ENCODE measurements around the gene TSSK3.

TSSK3 gene

GRCh38 chr1:32361674-32362473 lies 465 bp upstream of the TSSK3 start:
- TF ChIP-seq CTCF (IDR thresholded peaks at IDR 0.05; ENCODE audit: control extremely low read depth, extremely low read depth, low read depth, missing control alignments), result no peak
- POLR2A ChIA-PET, result no interaction called here
- peak; percentile 43 for DNase-seq (ENCODE audit: extremely low spot score)
- CTCF ChIA-PET, result interaction anchor here (2.9 kb wide), 1 partner anchor 146 kb away, joined by 10 read pairs; no protein-coding TSS in a partner anchor

- DNase-seq (ENCODE audit: extremely low spot score), result no peak
- ChIA-PET POLR2A (interaction anchor here (0.6 kb wide), 1 partner anchor 483 kb away, joined by 3 read pairs; no protein-coding TSS in a partner anchor), CTCF (interaction anchor here (1.2 to 2.9 kb wide), 3 partner anchors 11 to 148 kb away, joined by 3 to 10 read pairs (median 5); no protein-coding TSS in a partner anchor)
- no peak for TF ChIP-seq CTCF (IDR thresholded peaks at IDR 0.05; ENCODE audit: control extremely low read depth, extremely low read depth, low read depth, missing control alignments)
Observed at GRCh38 chr1:32363713-32364112, 1.4 kb downstream of the TSSK3 start.

- POLR2A ChIA-PET, result interaction anchor here (2.3 kb wide), 1 partner anchor 29 kb away, joined by 10 read pairs; the partner anchor contains the start of gene MARCKSL1
- DNase-seq (ENCODE audit: extremely low spot score), result no peak
- no peak for TF ChIP-seq CTCF (IDR thresholded peaks at IDR 0.05; ENCODE audit: control extremely low read depth, extremely low read depth, low read depth, missing control alignments)
- CTCF ChIA-PET, result interaction anchor here (1.2 kb wide), 2 partner anchors 36 to 149 kb away, joined by 3 read pairs; no protein-coding TSS in a partner anchor
Observed at GRCh38 chr1:32364836-32365235, 2.5 kb downstream of the TSSK3 start.

GRCh38 chr1:32365445-32365844 lies 3.1 kb downstream of the TSSK3 start:
- POLR2A ChIA-PET, result interaction anchor here (2.3 kb wide), 1 partner anchor 29 kb away, joined by 10 read pairs; the partner anchor contains the start of gene MARCKSL1
- no peak for DNase-seq (ENCODE audit: extremely low spot score)
- CTCF ChIA-PET, result interaction anchor here (1.2 kb wide), 2 partner anchors 35 to 150 kb away, joined by 3 read pairs; no protein-coding TSS in a partner anchor
- no peak for TF ChIP-seq CTCF (IDR thresholded peaks at IDR 0.05; ENCODE audit: control extremely low read depth, extremely low read depth, low read depth, missing control alignments)

- CTCF ChIA-PET, result interaction anchor here (1.3 kb wide), 1 partner anchor 12 kb away, joined by 3 read pairs; no protein-coding TSS in a partner anchor
- no peak for TF ChIP-seq CTCF (IDR thresholded peaks at IDR 0.05; ENCODE audit: control extremely low read depth, extremely low read depth, low read depth, missing control alignments)
- POLR2A ChIA-PET, result no interaction called here
- DNase-seq (ENCODE audit: extremely low spot score), result no peak
Observed at GRCh38 chr1:32367912-32368635, 5.7 kb downstream of the TSSK3 start.

- ChIA-PET CTCF (interaction anchor here (0.8 to 1.9 kb wide), 8 partner anchors 12 to 157 kb away, joined by 3 to 5 read pairs (median 4); partner anchors contain the start of gene BSDC1), POLR2A (interaction anchor here (0.7 to 1.8 kb wide), 2 partner anchors 10 to 37 kb away, joined by 5 to 10 read pairs; partner anchors contain the start of gene MARCKSL1)
- DNase-seq (ENCODE audit: extremely low spot score), result peak; percentile 42
- TF ChIP-seq CTCF (IDR thresholded peaks at IDR 0.05; ENCODE audit: control extremely low read depth, extremely low read depth, low read depth, missing control alignments), result peak; percentile 17
Observed at GRCh38 chr1:32372149-32372756, 9.9 kb downstream of the TSSK3 start.

All from GM10248 (cell line).